Measurements from ENCODE around the gene KRTAP9-7.

GRCh38 chr17:41308918-41309359 lies 33.4 kb downstream of the KRTAP9-7 start, which contains the start of gene KRTAP16-1:
- TF ChIP-seq, protein P1, sequence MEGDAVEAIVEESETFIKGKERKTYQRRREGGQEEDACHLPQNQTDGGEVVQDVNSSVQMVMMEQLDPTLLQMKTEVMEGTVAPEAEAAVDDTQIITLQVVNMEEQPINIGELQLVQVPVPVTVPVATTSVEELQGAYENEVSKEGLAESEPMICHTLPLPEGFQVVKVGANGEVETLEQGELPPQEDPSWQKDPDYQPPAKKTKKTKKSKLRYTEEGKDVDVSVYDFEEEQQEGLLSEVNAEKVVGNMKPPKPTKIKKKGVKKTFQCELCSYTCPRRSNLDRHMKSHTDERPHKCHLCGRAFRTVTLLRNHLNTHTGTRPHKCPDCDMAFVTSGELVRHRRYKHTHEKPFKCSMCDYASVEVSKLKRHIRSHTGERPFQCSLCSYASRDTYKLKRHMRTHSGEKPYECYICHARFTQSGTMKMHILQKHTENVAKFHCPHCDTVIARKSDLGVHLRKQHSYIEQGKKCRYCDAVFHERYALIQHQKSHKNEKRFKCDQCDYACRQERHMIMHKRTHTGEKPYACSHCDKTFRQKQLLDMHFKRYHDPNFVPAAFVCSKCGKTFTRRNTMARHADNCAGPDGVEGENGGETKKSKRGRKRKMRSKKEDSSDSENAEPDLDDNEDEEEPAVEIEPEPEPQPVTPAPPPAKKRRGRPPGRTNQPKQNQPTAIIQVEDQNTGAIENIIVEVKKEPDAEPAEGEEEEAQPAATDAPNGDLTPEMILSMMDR (IDR thresholded peaks at IDR 0.05), result no peak
- no peak for TF ChIP-seq POLR2A (IDR thresholded peaks at IDR 0.05)

Data from uterus (tissue), 2 donors.